SW 1271 (cell line): ENCODE data around the gene WDSUB1.

Source experiments
- DNase-seq, 2 experiments: peaks; one replicate each; lab custom pipeline; 2025; lab: John Stamatoyannopoulos, UW

WDSUB1 gene

GRCh38 chr2:159224061-159224813 is 62.3 kb downstream of the WDSUB1 start:
- DNase-seq: no peak

- no peak for DNase-seq
These were observed 67.0 kb downstream of the WDSUB1 start for GRCh38 chr2:159219394-159219998.

DNA sequence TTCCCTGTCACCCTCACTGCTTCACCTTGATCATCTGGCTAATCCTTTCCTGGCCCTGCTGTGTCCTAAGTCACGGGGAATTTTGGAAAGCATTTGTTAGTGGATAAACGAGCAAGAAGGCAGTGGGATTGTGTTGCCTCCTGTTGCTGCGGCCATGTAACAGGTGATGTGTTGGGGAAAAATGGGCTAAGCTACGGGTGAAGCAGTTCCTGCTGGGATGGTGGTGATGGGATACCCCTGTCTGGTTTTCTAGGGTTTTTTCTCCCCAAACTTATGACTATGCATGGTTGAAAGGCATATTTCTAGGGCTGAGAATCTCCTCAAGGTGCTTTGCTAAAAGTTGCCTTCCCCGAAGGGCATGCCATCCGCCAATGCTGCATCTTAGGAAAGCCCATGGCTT is 68.1 kb downstream of the WDSUB1 start:
- DNase-seq: no peak

- DNase-seq: no peak
These were observed 68.8 kb downstream of the WDSUB1 start for GRCh38 chr2:159217676-159218075.

- no peak for DNase-seq
These were observed 71.4 kb downstream of the WDSUB1 start for GRCh38 chr2:159215116-159215515.

- DNase-seq: no peak
These were observed 72.1 kb downstream of the WDSUB1 start for GRCh38 chr2:159214325-159214865.

- DNase-seq: no peak
These were observed 73.2 kb downstream of the WDSUB1 start for GRCh38 chr2:159213296-159213695.

- DNase-seq: no peak
These were observed 74.8 kb downstream of the WDSUB1 start for GRCh38 chr2:159211447-159212396.

DNA sequence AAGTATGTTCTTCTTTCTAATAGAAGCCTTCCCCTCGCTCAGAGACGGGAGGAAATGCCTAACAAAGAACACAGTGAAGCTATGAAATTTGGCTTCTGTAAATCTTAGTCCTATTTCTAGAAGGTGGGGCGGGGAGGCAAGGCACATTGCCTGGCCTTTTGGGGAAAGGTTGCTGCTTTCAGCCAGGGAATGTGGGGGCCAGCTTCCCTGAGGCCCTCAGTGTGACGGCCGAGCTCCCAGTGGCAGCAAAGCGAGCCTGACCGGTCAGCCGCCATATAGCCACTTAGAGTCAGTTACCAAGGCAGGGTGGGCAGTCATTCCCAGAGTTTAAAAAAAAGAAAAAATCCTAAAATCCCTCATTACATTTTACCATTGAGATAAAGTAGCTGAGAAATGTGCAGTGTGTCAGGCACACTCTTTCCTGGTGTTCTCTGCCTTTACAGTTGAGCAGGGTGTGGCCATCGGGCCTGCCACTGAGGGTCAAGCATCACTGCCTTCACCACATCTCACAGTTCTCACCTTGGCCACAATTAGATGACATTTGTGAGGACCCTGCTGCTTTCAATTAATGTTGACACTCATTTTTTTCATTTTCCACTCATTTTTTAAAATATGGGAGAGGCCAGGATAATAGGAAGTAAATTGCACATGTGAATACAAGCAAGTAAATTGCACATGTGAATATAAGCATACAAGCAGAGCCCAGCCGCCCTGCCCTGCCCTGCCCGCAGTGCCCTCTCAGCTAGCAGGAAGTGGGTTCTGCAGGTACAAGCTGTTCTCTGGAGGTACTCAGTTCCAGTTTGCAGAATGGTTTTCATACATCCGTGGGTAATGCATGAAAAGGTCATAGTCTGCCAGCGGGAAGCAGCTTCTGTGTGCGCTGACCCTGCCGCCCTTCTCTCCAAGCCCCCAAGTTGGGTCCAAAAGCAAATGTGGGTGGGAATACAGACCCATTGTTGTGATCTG is 76.9 kb downstream of the WDSUB1 start:
- no peak for DNase-seq

- no peak for DNase-seq
These were observed 78.1 kb downstream of the WDSUB1 start for GRCh38 chr2:159208438-159208837.

DNA sequence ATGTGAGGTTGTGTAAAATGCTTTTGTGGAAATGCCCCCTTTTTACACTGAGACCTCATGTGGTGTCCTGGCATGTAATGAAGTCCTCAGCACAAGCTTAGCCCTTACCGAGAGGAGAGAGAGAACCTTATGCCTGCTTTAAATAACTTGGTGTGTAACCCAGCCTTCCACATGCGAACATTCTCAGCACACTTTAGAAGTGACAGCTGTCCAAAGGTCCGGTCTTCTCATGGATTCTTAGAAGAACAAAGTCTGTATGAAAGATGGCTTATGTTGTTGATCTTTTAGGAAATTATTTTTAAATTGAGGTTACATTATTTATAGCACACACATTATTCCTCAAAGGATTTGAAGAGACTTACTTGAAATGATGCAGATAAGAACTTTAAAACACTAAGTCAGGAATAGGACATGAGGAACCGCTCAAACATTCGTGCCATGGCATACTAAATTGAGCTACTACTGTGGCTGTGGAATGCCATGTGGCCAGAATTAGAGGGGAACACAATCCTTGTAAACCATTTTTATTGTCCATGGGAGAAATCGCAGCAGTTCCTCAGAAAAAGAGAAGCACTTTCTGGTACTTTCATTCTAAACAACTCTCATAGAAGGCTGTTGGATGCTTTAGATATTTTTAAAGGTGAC is 79.6 kb downstream of the WDSUB1 start:
- DNase-seq: no peak

- DNase-seq: no peak
These were observed 81.9 kb downstream of the WDSUB1 start for GRCh38 chr2:159204381-159205144.

- no peak for DNase-seq
These were observed 83.9 kb downstream of the WDSUB1 start for GRCh38 chr2:159202568-159203071.

DNA sequence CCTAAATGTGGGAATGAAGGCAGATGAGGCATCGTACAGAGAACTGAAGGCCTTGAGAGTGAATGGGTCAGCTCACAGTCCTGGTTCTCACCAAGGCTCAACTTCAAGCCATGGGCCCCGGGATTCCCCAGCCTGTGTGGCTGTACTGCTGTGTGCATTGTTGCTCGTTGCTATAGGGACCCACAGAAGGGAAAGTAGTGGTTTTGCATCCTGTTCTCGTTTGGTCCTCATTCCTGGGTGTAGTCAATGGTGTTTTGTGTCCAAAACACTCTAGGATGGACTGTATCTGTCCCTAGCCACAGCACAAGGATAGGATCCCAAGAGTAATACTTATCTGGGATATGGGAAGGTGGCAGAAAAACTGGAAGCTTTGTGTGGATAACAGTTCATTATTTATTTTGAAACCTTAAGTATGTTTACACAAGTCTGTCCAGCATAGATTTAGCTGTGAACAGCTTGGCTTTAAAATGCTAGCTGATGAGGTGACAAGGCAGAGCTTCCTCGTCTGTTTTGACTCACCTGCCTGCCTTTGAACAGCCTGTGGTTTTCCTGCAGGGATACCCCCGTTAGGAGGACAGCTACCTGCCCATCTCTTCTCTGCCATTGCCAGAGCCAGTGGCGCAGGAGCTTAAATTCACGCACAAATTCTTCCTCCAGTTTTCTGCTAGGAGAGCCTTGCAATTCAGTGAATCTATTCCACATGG is 85.0 kb downstream of the WDSUB1 start:
- DNase-seq: no peak

DNA sequence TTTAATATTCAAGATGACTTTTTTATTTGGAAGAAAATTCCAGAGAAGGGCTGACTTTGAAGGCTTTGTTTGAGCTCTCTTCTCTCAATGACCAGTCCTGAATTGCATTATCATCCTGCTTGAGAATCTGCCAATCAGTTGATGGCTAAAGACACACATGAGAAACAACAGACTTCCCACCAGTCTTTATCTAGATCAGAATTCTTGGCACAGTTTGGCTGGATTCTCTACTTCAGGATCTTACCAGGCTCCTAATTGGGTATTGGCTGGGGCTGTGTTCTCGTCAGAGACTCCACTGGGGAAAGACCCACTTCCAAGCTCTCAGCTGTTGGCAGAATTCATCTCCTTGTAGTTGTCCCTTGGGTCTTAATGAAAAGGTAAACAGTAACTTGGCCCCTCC is 86.0 kb downstream of the WDSUB1 start:
- no peak for DNase-seq

DNA sequence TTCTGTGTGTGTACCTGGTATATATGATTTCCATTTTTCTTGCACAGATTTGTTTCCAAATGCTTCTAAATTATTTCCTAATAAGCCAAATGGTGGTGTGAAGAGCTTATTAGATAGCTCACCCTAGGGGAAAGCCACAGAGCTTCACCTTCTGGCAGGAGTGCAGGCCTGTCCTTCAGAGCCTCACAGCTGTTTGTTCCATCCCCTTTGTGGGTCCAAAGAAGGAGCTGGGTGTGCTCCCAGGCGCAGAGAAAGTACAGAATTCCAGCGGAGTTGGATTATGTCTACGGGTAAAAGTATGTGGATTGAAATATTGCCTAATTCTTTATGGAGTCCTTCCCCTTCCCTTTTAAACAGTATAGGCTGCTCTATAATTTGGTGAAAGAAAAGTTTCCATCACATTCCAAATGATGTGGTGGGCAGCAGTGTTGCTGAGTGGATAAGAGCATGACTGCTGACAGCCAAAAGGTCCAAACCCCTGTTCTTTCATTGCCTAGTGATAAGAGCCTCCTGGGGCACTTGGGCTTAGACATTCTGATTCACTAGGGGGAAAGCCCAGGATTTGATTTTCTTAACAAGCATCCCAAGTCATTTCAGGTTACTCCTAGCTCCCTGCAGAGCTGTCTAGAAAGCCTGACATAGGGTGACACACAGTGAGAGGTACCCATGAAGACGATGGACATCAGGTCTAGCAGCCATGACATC is 86.6 kb downstream of the WDSUB1 start:
- DNase-seq: no peak

- DNase-seq: no peak
These were observed 87.3 kb downstream of the WDSUB1 start for GRCh38 chr2:159199236-159199635.

GRCh38 chr2:159196393-159196925 is 90.0 kb downstream of the WDSUB1 start:
- DNase-seq: no peak
